GM12878 (cell line): Measurements from ENCODE around the gene LSAMP. TPM values are rescaled to one million over a fixed set of nuclear protein-coding genes. Genes with fewer than 3 reads are reported as not detected.

Source experiments
- CREB1 ChIP-seq: IDR thresholded peaks from 2 replicates; pipeline ENCODE4 v1.6.1; 2012; ENCODE audit warnings: low read depth, mild to moderate bottlenecking, inconsistent platforms
- CREM ChIP-seq: IDR thresholded peaks from 2 replicates; pipeline ENCODE4 v1.6.1; 2014; ENCODE audit warnings: antibody characterized with exemption, low read depth
- GABPA ChIP-seq: IDR thresholded peaks from 2 replicates; pipeline ENCODE4 v1.6.1; 2014; ENCODE audit warnings: antibody characterized with exemption, low read depth, mild to moderate bottlenecking, inconsistent platforms
- MYC ChIP-seq: IDR thresholded peaks from 2 replicates; pipeline ENCODE4 v1.6.1; 2011; ENCODE audit warnings: mild to moderate bottlenecking, low read length, moderate library complexity, inconsistent platforms; ENCODE audit not compliant: insufficient read depth, insufficient replicate concordance, insufficient read length, severe bottlenecking
- NFIC ChIP-seq: IDR thresholded peaks from 2 replicates; pipeline ENCODE4 v1.6.1; 2012; ENCODE audit warnings: low read depth, mild to moderate bottlenecking, inconsistent platforms, low read length, moderate library complexity
- NR2C1 ChIP-seq: fragments of 450-650 bp; IDR thresholded peaks from 2 replicates; pipeline ENCODE4 v1.6.1; 2017; ENCODE audit warnings: antibody characterized with exemption, mild to moderate bottlenecking, moderate library complexity
- PAX5 ChIP-seq: IDR thresholded peaks from 2 replicates; pipeline ENCODE4 v1.6.1; 2011; ENCODE audit warnings: low read depth, low read length, borderline replicate concordance
- RAD51 ChIP-seq: fragments of 450-650 bp; IDR thresholded peaks from 2 replicates; pipeline ENCODE4 v1.6.1; 2016; ENCODE audit warnings: moderate library complexity, mild to moderate bottlenecking, inconsistent platforms
- SMAD1 ChIP-seq: fragments of 450-650 bp; IDR thresholded peaks from 2 replicates; pipeline ENCODE4 v1.6.1; 2018; ENCODE audit warnings: mild to moderate bottlenecking, low read depth; ENCODE audit not compliant: partially characterized antibody
- SREBF1 ChIP-seq: IDR thresholded peaks from 2 replicates; pipeline ENCODE4 v1.6.1; 2012; ENCODE audit warnings: mild to moderate bottlenecking, low read length
- TARDBP ChIP-seq: IDR thresholded peaks from 2 replicates; pipeline ENCODE4 v1.6.1; 2016; ENCODE audit warnings: borderline replicate concordance
- ZNF384 ChIP-seq: IDR thresholded peaks from 2 replicates; pipeline ENCODE4 v1.6.1; 2012; ENCODE audit warnings: low read depth, mild to moderate bottlenecking, low read length, improper control_type of control experiment, borderline replicate concordance
- ZSCAN29 ChIP-seq: fragments of 450-650 bp; IDR thresholded peaks from 2 replicates; pipeline ENCODE4 v1.6.1; 2017; ENCODE audit warnings: mild to moderate bottlenecking, moderate library complexity
- polyA plus RNA-seq, 11 experiments: library from polyadenylated mRNA; depleted of rRNA in 4 of 11; unstranded in 6 of 11; stranded (reverse) in 5 of 11; fragments of >200 nt; fragmentation: Nextera tagmentation in 4 of 11; fragmentation: Illumina TruSeq in 1 of 11; extraction: Ambion mirVana in 4 of 11; extraction: Trizol in 1 of 11; gene quantifications; 1 replicate in 1 of 11; 2 replicates in 10 of 11; pipeline versions ENCODE4 v1.2.1 to v1.2.3, GENCODE V29; 2011 to 2016; ENCODE audit warnings: inconsistent platforms in 2 of 11, missing spikeins in 2 of 11, low read depth in 1 of 11
- total RNA-seq, 4 experiments: library from RNA; depleted of rRNA in 3 of 4; stranded (reverse); fragments of >200 nt in 3 of 4; fragmentation: Illumina TruSeq in 1 of 4; extraction: Trizol in 1 of 4; gene quantifications; 2 replicates each; pipeline versions ENCODE4 v1.2.1 to v1.2.3, GENCODE V29; 2013 to 2021
- TF ChIP-seq, protein P1 (sequence below): fragments of 450-650 bp; IDR thresholded peaks from 2 replicates; pipeline ENCODE4 v1.6.1; 2017; ENCODE audit warnings: mild to moderate bottlenecking, moderate library complexity
- TF ChIP-seq, protein P2 (sequence below): fragments of 450-650 bp; IDR thresholded peaks from 2 replicates; pipeline ENCODE4 v1.6.1; 2018; ENCODE audit warnings: borderline replicate concordance, mild to moderate bottlenecking; ENCODE audit not compliant: partially characterized antibody
- TF ChIP-seq, protein P3 (sequence below): IDR thresholded peaks from 2 replicates; pipeline ENCODE4 v1.6.1; 2011; ENCODE audit warnings: low read depth, mild to moderate bottlenecking, low read length, moderate library complexity, borderline replicate concordance; ENCODE audit errors: extremely low read depth
- TF ChIP-seq, protein P4 (sequence below): IDR thresholded peaks from 2 replicates; pipeline ENCODE4 v1.6.1; 2012; ENCODE audit warnings: mild to moderate bottlenecking, low read depth, low read length
- TF ChIP-seq, protein P5 (sequence below): fragments of 450-650 bp; IDR thresholded peaks from 2 replicates; pipeline ENCODE4 v1.6.1; 2016; ENCODE audit warnings: mild to moderate bottlenecking

LSAMP gene
- total and polyA plus RNA-seq, 10 of the 15 experiments (the other 5 are each of a cell fraction or from before 2014, with no cell fraction given): 2.0 to 12.7 (median 6.5) TPM

DNA sequence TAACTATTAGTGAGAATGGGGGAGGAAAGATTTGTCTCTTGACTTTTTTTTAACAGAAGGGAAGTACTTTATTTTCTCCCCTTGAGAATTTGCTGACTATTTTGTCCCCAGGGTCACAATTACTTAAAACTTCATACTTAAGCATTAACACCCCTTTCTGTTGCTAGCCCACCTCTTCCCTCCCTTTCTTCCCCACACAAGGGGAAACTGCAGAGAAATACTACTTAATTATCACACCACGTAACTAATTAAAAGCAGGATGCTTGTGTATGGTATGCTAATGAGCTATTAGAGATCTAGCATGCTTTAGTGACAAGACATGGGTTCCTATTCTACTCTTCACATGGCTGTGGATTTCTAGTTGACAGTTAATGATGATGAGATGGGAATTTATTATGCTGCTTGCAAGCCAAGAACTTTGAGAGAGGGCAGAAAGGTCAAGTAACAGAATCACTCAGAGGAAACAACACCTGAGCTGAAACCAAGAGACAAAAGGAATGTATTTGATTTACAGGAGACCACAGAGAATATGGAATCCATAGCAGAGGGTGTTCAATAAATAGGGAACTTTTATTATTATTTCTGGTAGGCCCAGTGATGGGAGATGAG is 179.2 kb downstream of the LSAMP start (continued):
- TF ChIP-seq, protein P1, sequence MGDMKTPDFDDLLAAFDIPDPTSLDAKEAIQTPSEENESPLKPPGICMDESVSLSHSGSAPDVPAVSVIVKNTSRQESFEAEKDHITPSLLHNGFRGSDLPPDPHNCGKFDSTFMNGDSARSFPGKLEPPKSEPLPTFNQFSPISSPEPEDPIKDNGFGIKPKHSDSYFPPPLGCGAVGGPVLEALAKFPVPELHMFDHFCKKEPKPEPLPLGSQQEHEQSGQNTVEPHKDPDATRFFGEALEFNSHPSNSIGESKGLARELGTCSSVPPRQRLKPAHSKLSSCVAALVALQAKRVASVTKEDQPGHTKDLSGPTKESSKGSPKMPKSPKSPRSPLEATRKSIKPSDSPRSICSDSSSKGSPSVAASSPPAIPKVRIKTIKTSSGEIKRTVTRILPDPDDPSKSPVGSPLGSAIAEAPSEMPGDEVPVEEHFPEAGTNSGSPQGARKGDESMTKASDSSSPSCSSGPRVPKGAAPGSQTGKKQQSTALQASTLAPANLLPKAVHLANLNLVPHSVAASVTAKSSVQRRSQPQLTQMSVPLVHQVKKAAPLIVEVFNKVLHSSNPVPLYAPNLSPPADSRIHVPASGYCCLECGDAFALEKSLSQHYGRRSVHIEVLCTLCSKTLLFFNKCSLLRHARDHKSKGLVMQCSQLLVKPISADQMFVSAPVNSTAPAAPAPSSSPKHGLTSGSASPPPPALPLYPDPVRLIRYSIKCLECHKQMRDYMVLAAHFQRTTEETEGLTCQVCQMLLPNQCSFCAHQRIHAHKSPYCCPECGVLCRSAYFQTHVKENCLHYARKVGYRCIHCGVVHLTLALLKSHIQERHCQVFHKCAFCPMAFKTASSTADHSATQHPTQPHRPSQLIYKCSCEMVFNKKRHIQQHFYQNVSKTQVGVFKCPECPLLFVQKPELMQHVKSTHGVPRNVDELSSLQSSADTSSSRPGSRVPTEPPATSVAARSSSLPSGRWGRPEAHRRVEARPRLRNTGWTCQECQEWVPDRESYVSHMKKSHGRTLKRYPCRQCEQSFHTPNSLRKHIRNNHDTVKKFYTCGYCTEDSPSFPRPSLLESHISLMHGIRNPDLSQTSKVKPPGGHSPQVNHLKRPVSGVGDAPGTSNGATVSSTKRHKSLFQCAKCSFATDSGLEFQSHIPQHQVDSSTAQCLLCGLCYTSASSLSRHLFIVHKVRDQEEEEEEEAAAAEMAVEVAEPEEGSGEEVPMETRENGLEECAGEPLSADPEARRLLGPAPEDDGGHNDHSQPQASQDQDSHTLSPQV: no peak
- no peak for TF ChIP-seq MYC
- no peak; the same call in 1 of the 2 replicates for TF ChIP-seq RAD51
- no peak for TF ChIP-seq ZSCAN29
- TF ChIP-seq ZNF384: no peak
- TF ChIP-seq NFIC: peak; percentile 39; the same call in 1 of the 2 replicates
- TF ChIP-seq TARDBP: no peak
- TF ChIP-seq, protein P2, sequence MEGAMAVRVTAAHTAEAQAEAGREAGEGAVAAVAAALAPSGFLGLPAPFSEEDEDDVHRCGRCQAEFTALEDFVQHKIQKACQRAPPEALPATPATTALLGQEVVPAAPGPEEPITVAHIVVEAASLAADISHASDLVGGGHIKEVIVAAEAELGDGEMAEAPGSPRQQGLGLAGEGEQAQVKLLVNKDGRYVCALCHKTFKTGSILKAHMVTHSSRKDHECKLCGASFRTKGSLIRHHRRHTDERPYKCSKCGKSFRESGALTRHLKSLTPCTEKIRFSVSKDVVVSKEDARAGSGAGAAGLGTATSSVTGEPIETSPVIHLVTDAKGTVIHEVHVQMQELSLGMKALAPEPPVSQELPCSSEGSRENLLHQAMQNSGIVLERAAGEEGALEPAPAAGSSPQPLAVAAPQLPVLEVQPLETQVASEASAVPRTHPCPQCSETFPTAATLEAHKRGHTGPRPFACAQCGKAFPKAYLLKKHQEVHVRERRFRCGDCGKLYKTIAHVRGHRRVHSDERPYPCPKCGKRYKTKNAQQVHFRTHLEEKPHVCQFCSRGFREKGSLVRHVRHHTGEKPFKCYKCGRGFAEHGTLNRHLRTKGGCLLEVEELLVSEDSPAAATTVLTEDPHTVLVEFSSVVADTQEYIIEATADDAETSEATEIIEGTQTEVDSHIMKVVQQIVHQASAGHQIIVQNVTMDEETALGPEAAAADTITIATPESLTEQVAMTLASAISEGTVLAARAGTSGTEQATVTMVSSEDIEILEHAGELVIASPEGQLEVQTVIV: no peak
- no peak for TF ChIP-seq PAX5
- TF ChIP-seq NR2C1: 0 out of 2 replicates have a peak, but pooled peaks have one; percentile 16
- no peak for TF ChIP-seq SREBF1
- TF ChIP-seq CREB1: no peak
- no peak for TF ChIP-seq GABPA
- no peak for TF ChIP-seq CREM
- TF ChIP-seq, protein P3, sequence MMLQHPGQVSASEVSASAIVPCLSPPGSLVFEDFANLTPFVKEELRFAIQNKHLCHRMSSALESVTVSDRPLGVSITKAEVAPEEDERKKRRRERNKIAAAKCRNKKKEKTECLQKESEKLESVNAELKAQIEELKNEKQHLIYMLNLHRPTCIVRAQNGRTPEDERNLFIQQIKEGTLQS: no peak
- TF ChIP-seq, protein P4, sequence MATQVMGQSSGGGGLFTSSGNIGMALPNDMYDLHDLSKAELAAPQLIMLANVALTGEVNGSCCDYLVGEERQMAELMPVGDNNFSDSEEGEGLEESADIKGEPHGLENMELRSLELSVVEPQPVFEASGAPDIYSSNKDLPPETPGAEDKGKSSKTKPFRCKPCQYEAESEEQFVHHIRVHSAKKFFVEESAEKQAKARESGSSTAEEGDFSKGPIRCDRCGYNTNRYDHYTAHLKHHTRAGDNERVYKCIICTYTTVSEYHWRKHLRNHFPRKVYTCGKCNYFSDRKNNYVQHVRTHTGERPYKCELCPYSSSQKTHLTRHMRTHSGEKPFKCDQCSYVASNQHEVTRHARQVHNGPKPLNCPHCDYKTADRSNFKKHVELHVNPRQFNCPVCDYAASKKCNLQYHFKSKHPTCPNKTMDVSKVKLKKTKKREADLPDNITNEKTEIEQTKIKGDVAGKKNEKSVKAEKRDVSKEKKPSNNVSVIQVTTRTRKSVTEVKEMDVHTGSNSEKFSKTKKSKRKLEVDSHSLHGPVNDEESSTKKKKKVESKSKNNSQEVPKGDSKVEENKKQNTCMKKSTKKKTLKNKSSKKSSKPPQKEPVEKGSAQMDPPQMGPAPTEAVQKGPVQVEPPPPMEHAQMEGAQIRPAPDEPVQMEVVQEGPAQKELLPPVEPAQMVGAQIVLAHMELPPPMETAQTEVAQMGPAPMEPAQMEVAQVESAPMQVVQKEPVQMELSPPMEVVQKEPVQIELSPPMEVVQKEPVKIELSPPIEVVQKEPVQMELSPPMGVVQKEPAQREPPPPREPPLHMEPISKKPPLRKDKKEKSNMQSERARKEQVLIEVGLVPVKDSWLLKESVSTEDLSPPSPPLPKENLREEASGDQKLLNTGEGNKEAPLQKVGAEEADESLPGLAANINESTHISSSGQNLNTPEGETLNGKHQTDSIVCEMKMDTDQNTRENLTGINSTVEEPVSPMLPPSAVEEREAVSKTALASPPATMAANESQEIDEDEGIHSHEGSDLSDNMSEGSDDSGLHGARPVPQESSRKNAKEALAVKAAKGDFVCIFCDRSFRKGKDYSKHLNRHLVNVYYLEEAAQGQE: no peak
- TF ChIP-seq, protein P5, sequence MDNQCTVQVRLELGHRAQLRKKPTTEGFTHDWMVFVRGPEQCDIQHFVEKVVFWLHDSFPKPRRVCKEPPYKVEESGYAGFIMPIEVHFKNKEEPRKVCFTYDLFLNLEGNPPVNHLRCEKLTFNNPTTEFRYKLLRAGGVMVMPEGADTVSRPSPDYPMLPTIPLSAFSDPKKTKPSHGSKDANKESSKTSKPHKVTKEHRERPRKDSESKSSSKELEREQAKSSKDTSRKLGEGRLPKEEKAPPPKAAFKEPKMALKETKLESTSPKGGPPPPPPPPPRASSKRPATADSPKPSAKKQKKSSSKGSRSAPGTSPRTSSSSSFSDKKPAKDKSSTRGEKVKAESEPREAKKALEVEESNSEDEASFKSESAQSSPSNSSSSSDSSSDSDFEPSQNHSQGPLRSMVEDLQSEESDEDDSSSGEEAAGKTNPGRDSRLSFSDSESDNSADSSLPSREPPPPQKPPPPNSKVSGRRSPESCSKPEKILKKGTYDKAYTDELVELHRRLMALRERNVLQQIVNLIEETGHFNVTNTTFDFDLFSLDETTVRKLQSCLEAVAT: no peak
- TF ChIP-seq SMAD1: peak; percentile 65
